GM21390 (cell line): ENCODE data around the gene TMEM217.

Source experiments
- ATAC-seq: cut with Tn5 transposase; IDR thresholded peaks from one replicate; pipeline ENCODE4 v1.9.1; 2021; ENCODE audit not compliant: unreplicated experiment

The TMEM217 gene

DNA sequence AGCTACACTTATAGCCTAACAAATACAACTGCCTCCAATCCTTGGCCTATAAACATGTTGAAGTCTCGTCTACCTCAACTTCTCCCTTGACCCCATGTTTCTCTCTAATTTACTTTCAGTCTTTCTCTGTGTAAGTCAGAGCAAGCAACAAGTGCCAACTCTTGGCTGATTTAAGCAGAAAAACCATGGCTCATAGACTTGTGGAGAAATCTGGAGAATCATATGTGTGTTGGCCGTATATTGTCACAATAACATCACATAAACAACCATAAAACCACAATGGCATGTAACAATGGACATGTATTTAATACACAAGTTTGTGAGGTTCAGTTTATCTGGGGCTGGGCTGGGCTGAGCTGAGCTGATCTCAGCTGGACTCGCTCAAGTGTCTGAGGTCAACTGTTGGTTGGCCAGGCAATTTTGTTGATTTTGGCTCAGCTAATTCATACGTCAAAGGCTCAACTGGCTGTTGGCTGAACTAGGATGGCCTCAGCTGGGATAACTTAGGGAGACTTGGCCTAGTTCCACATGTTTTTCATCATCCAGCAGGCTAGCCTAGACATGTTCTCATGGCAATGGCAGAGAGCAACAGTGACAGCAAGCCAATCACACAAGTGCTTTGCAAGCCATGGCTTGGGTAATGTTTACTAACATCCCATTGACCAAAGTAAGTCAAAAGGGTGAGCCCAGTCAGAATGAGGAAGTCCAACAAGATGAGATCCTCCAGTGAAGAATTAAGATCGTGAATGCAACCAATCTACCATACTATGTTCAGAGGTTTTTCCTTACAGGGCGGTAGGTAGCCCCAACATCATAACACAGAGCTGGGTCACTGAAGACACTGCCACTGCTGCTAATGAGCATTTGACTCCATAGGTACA is 13.3 kb downstream of the TMEM217 start:
- no peak for ATAC-seq

GRCh38 chr6:37243816-37244370 is 14.1 kb downstream of the TMEM217 start:
- ATAC-seq = no peak

- ATAC-seq = no peak
These were observed 14.7 kb downstream of the TMEM217 start for GRCh38 chr6:37243131-37243815.

DNA sequence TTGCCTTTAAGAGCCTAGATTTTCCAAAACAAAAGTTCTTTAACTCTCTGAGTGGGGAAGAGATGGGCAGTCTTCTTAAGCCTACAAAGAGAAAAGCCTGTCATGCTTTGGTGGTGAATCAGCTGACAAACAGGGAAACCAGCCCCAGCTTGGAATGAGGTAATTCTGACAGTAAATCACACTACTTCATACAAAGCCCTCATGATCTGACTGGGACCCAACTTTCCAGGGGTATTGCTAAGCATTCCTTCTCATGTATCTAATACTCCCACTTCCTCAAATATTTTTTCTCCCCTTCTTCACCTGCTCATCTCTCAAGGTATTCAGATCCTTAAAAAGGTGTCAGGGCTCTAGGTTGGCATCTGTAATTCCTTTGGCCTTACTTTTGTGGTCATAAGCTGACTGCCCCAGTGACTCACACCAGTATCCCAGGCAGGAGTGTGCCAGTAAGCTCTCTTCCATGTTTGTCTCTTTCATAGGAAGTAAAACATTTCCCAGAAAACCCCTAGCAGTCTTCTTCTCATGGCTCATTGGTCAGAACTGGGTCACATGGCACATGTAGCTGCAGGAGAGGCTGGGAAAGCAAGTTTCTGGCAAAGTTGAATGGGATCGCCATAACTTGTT is 15.4 kb downstream of the TMEM217 start:
- no peak for ATAC-seq

DNA sequence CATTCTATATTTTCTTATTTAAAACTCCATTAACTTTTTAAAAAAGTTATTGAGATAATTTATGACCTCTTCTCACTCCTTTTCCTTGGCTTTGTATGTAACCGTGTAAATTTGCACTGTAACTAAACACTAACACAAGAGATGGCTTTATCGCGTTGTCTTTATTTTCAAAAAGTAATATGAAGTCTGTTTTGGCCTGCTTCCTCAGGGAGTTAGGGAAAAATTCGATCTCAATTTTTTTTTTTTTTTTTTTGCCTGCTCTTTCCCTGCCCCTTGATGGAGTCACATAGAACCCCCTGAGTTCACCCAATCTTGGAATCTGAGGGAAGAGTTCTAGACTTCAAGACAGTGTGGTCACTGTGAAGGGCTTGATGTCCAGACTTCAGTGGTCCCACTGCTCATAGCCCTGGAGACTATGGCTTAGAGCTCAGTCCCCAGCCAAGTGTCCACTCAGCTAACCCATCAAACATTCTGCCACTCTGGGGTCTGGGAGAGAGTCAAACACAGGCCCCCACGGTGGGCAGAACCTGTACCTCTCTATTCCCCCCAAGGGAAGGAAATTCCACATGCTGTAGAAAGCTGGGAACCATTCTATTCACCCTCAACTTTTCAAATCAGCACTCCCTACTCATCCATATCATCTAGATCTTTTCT is 16.0 kb downstream of the TMEM217 start:
- ATAC-seq = no peak

GRCh38 chr6:37241131-37241530 is 16.8 kb downstream of the TMEM217 start:
- no peak for ATAC-seq

GRCh38 chr6:37239950-37240713 is 17.8 kb downstream of the TMEM217 start:
- ATAC-seq = peak; percentile 55

- no peak for ATAC-seq
These were observed 18.4 kb downstream of the TMEM217 start for GRCh38 chr6:37239526-37239925.

- ATAC-seq = no peak
These were observed 19.6 kb downstream of the TMEM217 start for GRCh38 chr6:37238381-37238780.

GRCh38 chr6:37237789-37238188 is 20.2 kb downstream of the TMEM217 start:
- ATAC-seq = no peak

DNA sequence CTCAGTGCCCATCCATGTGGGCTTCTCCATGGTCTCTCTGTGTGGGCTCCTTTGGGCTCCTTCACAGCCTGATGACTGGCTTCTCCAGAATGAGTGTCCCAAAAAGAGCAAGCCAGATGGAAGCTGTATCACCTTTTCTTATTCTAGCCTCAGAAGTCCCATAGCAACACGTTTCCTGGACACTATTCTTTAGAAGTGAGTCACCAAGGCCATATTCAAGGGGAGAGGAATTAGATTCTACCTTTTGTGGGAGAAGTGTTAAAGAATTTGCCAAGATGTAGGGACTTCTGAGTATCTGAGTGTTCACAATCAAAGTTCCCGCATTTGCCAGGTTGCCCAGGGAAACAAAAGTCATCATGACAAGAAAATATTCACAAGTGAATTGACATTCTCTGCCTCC is 21.0 kb downstream of the TMEM217 start:
- ATAC-seq = no peak

GRCh38 chr6:37233541-37233940 is 24.4 kb downstream of the TMEM217 start:
- no peak for ATAC-seq

DNA sequence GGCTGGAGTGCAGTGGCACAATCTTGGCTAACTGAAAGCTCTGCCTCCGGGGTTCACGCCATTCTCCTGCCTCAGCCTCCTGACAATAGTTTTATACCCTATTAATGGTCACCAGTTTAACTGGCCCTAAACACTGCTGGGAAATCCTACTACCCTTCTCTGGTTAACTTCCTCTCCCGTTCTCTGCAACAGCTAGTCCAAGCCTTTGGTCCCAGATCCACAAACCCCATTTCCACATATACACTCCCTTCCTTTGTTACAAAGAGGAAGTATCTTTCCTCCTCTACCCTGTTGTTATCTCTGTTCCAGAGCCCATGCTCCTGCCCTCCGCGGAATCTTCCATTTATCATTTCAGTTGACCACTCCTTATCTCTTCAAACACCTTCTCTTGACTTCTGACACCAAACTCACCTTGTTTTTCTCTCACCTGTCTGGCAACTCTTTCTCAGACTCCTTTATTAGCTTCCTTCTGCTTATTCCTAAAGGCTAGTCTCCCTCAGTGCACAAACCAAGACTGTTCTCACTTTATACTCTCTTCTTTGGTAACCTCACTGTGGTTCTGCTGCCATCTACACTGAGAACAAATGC is 25.4 kb downstream of the TMEM217 start:
- ATAC-seq = no peak

DNA sequence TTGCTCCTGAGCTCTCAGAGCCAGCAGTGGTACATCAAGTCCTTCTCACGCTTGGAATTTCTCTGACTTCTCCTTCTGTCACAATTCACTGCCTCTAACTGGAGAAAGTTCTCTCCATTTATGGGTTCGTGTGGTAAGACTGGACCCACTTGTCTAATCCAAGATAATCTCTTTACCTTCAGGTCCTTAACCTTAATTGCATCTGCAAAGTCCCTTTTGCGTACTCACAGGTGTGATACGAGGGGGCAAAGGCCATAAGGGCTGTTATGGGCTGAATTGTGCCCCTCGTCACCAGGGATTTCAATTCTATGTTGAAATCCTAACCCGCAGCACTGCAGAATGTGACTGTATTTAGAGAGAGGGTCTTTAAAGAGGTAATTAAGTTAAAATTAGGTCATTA is 27.8 kb downstream of the TMEM217 start:
- no peak for ATAC-seq

DNA sequence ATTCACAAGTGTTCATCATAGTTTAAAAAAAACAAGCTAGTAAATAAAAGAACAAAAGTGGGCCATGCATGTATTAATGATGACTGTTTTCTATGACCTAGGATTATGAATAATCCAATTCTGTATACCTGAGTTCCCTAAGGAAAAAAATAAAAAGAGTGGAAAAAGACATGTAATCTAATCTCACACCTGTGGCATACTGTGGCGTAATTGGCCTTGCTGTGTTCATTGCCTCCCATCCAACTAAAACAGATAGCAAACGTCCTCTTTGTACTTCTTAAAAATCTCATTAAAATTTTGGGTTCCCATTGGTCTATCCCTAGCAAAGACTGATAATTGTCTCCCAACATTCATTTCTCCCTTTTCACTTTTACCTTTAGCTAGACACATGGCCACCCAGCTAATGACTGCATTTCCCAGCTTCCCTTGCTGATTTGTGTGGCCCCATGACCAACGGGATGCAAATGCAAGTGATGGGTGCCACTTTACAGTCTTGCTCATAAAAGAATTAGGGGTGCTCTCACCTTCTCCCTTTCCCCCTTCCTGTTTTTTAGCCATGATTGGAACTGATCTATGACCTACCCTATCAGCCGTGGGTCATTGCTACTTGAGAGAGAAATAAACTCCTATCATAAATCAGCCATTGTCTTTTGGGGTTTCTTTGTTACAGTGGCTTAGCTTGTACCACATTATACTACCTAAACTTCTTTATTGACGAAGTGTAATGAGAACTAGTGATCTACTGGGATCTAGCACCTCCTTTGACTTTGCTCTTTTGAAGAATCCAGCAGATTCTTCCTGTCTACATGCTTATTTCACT is 32.4 kb downstream of the TMEM217 start:
- ATAC-seq = no peak

GRCh38 chr6:37222992-37223391 is 35.0 kb downstream of the TMEM217 start:
- no peak for ATAC-seq

GRCh38 chr6:37222125-37222967 is 35.6 kb downstream of the TMEM217 start:
- peak; percentile 87 for ATAC-seq

GRCh38 chr6:37221585-37222124 is 36.3 kb downstream of the TMEM217 start:
- peak; percentile 14 for ATAC-seq
